Vagina (tissue), 2 donors: Measurements from ENCODE around the gene DPH3. TPM values are rescaled to one million over a fixed set of nuclear protein-coding genes. Genes with fewer than 3 reads are reported as not detected.

Experiments
- DNase-seq, 2 donors: peaks; one replicate each; pipeline ENCODE4 v3.0.0-alpha.2; 2017; ENCODE audit errors: extremely low spot score in 2 of 2
- H3K27ac ChIP-seq: fragments of 200-600 bp; sonication (generic); one replicate; pipeline ENCODE4 v1.5.1; 2019
- H3K27me3 ChIP-seq: fragments of 200-600 bp; sonication (generic); one replicate; pipeline ENCODE4 v1.5.1; 2019
- H3K36me3 ChIP-seq, 2 donors: fragments of 200-600 bp; sonication (generic); one replicate each; pipeline ENCODE4 v1.5.1; 2017 to 2019
- H3K4me1 ChIP-seq: fragments of 200-600 bp; sonication (generic); one replicate; pipeline ENCODE4 v1.5.1; 2019
- H3K4me3 ChIP-seq, 2 donors: fragments of 200-600 bp; sonication (generic); 1 replicate in 1 of 2; 2 replicates in 1 of 2; pipeline ENCODE4 v1.5.1; 2016 to 2019
- H3K9me3 ChIP-seq: fragments of 200-600 bp; sonication (generic); one replicate; pipeline ENCODE4 v1.5.1; 2019
- POLR2A ChIP-seq, 2 donors: fragments of 450-650 bp; IDR thresholded peaks; one replicate each; pipeline ENCODE4 v1.6.1; 2017; ENCODE audit warnings: antibody characterized with exemption in 2 of 2, mild to moderate bottlenecking in 2 of 2, moderate library complexity in 2 of 2
- POLR2AphosphoS5 ChIP-seq, 2 donors: sonication (generic); formaldehyde crosslinking; IDR thresholded peaks; one replicate each; pipeline ENCODE4 v1.9.0; 2017; ENCODE audit warnings: antibody characterized with exemption in 2 of 2, mild to moderate bottlenecking in 2 of 2, low read depth in 1 of 2; ENCODE audit not compliant: insufficient read depth in 1 of 2
- intact Hi-C: fragments of 100-400 bp; cut with DNase I; formaldehyde crosslinking; loops from one replicate; pipeline ENCODE4 v1.15.1; 2023
- total RNA-seq: library from RNA; depleted of rRNA; stranded (reverse); fragments of >200 nt; gene quantifications from one replicate; pipeline ENCODE4 v1.2.3, GENCODE V29; 2016
- TF ChIP-seq, protein P1 (sequence below), 3 experiments: fragments of 450-650 bp in 2 of 3; fragments of 200-600 bp in 1 of 3; sonication (generic) in 1 of 3; IDR thresholded peaks; one replicate each; pipeline ENCODE4 v1.5.1; 2017 to 2019; ENCODE audit warnings: antibody characterized with exemption in 3 of 3, mild to moderate bottlenecking in 2 of 3, moderate library complexity in 2 of 3

The DPH3 gene
- total RNA-seq, 1 donor from 2014 or later = 14.5 TPM

GRCh38 chr3:16300307-16300706 lies 35.6 kb upstream of the DPH3 start:
- Histone ChIP-seq H3K4me3 (no peak overlapping the region), H3K27ac (no peak overlapping the region), H3K27me3 (no peaks in the 10 kb centered on the region), H3K9me3 (no peaks in the 10 kb centered on the region), H3K4me1 (no peaks in the 10 kb centered on the region), H3K36me3 (peaks cover 0 to 18% of the 10 kb centered on the region in 2 donors)
- intact Hi-C loops = no loop called here
- TF ChIP-seq, protein P1, sequence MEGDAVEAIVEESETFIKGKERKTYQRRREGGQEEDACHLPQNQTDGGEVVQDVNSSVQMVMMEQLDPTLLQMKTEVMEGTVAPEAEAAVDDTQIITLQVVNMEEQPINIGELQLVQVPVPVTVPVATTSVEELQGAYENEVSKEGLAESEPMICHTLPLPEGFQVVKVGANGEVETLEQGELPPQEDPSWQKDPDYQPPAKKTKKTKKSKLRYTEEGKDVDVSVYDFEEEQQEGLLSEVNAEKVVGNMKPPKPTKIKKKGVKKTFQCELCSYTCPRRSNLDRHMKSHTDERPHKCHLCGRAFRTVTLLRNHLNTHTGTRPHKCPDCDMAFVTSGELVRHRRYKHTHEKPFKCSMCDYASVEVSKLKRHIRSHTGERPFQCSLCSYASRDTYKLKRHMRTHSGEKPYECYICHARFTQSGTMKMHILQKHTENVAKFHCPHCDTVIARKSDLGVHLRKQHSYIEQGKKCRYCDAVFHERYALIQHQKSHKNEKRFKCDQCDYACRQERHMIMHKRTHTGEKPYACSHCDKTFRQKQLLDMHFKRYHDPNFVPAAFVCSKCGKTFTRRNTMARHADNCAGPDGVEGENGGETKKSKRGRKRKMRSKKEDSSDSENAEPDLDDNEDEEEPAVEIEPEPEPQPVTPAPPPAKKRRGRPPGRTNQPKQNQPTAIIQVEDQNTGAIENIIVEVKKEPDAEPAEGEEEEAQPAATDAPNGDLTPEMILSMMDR (IDR thresholded peaks at IDR 0.05) = no peak
- TF ChIP-seq POLR2A (IDR thresholded peaks at IDR 0.05) (no peak), POLR2AphosphoS5 (IDR thresholded peaks at IDR 0.05; ENCODE audit: insufficient read depth in 1 of 2, low read depth in 1 of 2) (no peak)
- no peak for DNase-seq

DNA sequence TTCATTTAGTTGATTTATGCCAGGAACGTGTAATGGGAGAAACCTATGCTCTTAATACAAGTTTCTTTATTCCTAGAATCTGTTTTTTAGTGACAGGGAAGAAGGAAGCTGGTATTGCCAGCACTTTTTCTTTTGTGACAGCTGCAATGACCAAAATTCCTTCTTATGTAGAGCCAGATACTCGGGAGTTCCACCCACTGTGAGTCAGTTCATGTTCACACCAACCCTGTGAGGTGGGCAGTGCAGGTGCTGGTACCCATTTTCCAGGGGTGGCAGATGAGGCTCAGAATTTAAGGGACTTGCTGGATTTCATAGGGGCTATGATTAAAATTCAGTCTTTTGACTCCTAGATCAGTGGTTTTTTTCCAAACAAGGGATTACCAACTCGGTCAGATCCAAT lies 35.0 kb upstream of the DPH3 start:
- no peaks in the 10 kb centered on the region for H3K9me3 ChIP-seq
- no peaks in the 10 kb centered on the region for H3K27me3 ChIP-seq
- H3K4me3 ChIP-seq = no peak overlapping the region
- no peaks in the 10 kb centered on the region for H3K4me1 ChIP-seq
- H3K36me3 ChIP-seq = peaks cover 0 to 20% of the 10 kb centered on the region in 2 donors
- no peak overlapping the region for H3K27ac ChIP-seq
- intact Hi-C loops = no loop called here
- TF ChIP-seq POLR2A (IDR thresholded peaks at IDR 0.05) (no peak), POLR2AphosphoS5 (IDR thresholded peaks at IDR 0.05; ENCODE audit: insufficient read depth in 1 of 2, low read depth in 1 of 2) (no peak)
- TF ChIP-seq, protein P1 (IDR thresholded peaks at IDR 0.05) = no peak
- DNase-seq = no peak

- intact Hi-C loops = no loop called here
- H3K27ac ChIP-seq = no peak overlapping the region
- H3K4me1 ChIP-seq = no peaks in the 10 kb centered on the region
- H3K27me3 ChIP-seq = no peaks in the 10 kb centered on the region
- H3K9me3 ChIP-seq = no peaks in the 10 kb centered on the region
- TF ChIP-seq POLR2AphosphoS5 (IDR thresholded peaks at IDR 0.05; ENCODE audit: insufficient read depth in 1 of 2, low read depth in 1 of 2) (no peak), POLR2A (IDR thresholded peaks at IDR 0.05) (no peak)
- TF ChIP-seq, protein P1 (IDR thresholded peaks at IDR 0.05) = no peak
- H3K4me3 ChIP-seq = no peak overlapping the region
- no peak for DNase-seq
- H3K36me3 ChIP-seq = peaks cover 0 to 20% of the 10 kb centered on the region in 2 donors
Measured at GRCh38 chr3:16298891-16299290, 34.1 kb upstream of the DPH3 start.

GRCh38 chr3:16297997-16298885 lies 33.5 kb upstream of the DPH3 start:
- Histone ChIP-seq H3K27me3 (no peaks in the 10 kb centered on the region), H3K4me1 (no peaks in the 10 kb centered on the region), H3K4me3 (no peak overlapping the region), H3K36me3 (peaks cover 0 to 20% of the 10 kb centered on the region in 2 donors), H3K9me3 (no peaks in the 10 kb centered on the region), H3K27ac (no peak overlapping the region)
- intact Hi-C loops = no loop called here
- DNase-seq = no peak
- TF ChIP-seq POLR2A (IDR thresholded peaks at IDR 0.05) = no peak
- TF ChIP-seq, protein P1 (IDR thresholded peaks at IDR 0.05) = no peak

DNA sequence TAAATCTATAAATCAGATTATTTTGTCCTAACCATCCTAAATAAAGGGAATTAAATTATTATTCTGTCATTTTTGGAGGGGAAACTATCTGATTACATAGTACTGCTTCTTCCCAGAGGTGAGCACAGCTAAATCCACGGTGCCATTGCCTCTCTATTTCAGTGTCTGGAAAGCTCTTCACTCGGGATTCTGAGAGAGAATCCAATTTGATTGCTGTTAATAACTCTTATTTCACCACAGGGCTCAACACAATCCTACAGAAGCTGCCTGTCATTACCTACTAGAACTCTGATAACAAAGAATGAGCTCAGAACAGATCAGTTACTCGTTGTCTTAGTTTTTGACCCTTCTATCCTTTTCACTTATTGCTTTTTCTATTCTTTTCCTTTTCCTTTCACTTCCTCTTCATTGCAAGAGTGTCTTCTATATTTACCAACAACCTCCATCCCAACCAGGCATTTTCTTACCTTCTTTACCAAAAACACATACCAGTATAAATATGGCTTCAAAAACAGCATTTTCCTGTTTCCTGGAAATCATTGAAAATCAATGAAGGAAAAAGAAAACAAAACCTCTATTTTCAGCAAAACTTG lies 30.7 kb upstream of the DPH3 start:
- DNase-seq = no peak
- intact Hi-C loops = no loop called here
- peaks cover 0 to 11% of the 10 kb centered on the region in 2 donors for H3K36me3 ChIP-seq
- no peak overlapping the region for H3K27ac ChIP-seq
- H3K27me3 ChIP-seq = no peaks in the 10 kb centered on the region
- H3K4me3 ChIP-seq = no peak overlapping the region
- TF ChIP-seq POLR2AphosphoS5 (IDR thresholded peaks at IDR 0.05; ENCODE audit: insufficient read depth in 1 of 2, low read depth in 1 of 2) (no peak), POLR2A (IDR thresholded peaks at IDR 0.05) (no peak)
- TF ChIP-seq, protein P1 (IDR thresholded peaks at IDR 0.05) = no peak
- H3K4me1 ChIP-seq = no peaks in the 10 kb centered on the region
- no peaks in the 10 kb centered on the region for H3K9me3 ChIP-seq
